HG03575 (cell line): ENCODE results near the gene DKC1.

ENCODE experiments used
- ATAC-seq: cut with Tn5 transposase; IDR thresholded peaks from one replicate; pipeline ENCODE4 v1.9.1; 2021; ENCODE audit not compliant: unreplicated experiment, insufficient number of reproducible peaks, low FRiP score; ENCODE audit errors: extremely low read depth

Gene DKC1

GRCh38 chrX:154734061-154734781 lies 28.4 kb upstream of the DKC1 start:
- no peak for ATAC-seq

GRCh38 chrX:154735695-154736393 lies 26.8 kb upstream of the DKC1 start:
- no peak for ATAC-seq

GRCh38 chrX:154737136-154737535 lies 25.5 kb upstream of the DKC1 start:
- no peak for ATAC-seq

GRCh38 chrX:154738011-154738738 lies 24.5 kb upstream of the DKC1 start:
- ATAC-seq = no peak

- ATAC-seq = no peak
Observed at GRCh38 chrX:154739952-154740465, 22.7 kb upstream of the DKC1 start.

- no peak for ATAC-seq
Observed at GRCh38 chrX:154742613-154743012, 20.1 kb upstream of the DKC1 start.

- ATAC-seq = no peak
Observed at GRCh38 chrX:154748712-154749339, 13.8 kb upstream of the DKC1 start.

GRCh38 chrX:154749856-154750255 lies 12.8 kb upstream of the DKC1 start:
- ATAC-seq = no peak

- ATAC-seq = no peak
Observed at GRCh38 chrX:154750301-154751202, 12.1 kb upstream of the DKC1 start, which contains the start of gene GAB3. Gene GAB3, minus strand, starts transcription at chrX:154751077. Its CDS starts 52 bp downstream, at chrX:154751025.

GRCh38 chrX:154751203-154751668 lies 11.4 kb upstream of the DKC1 start:
- no peak for ATAC-seq

- no peak for ATAC-seq
Observed at GRCh38 chrX:154751669-154752271, 10.9 kb upstream of the DKC1 start.

- ATAC-seq = no peak
Observed at GRCh38 chrX:154758696-154759095, 4.0 kb upstream of the DKC1 start.

GRCh38 chrX:154761977-154762536 lies 607 bp upstream of the DKC1 start:
- no peak for ATAC-seq

- ATAC-seq = no peak
Observed at GRCh38 chrX:154774622-154775021, 12.0 kb downstream of the DKC1 start.

GRCh38 chrX:154775419-154776349 lies 13.0 kb downstream of the DKC1 start:
- ATAC-seq = no peak

GRCh38 chrX:154776753-154777152 lies 14.1 kb downstream of the DKC1 start:
- no peak for ATAC-seq
